Fibroblast of lung (primary cell): ENCODE data around the gene TP53RK. TPM values are rescaled to one million over a fixed set of nuclear protein-coding genes. Genes with fewer than 3 reads are reported as not detected.

ENCODE experiments used
- DNase-seq, 2 donors: peaks; one replicate each; pipeline versions ENCODE4 v3.0.0 to v3.0.0-alpha.2; 2010; ENCODE audit warnings: low read depth in 2 of 2
- H2AFZ ChIP-seq: 2 replicates; pipeline ENCODE4 v1.5.1; 2012; ENCODE audit warnings: low read length, control low read depth, inconsistent platforms
- H3K27ac ChIP-seq: 2 replicates; pipeline ENCODE4 v1.5.1; 2011; ENCODE audit warnings: low read length, control low read depth; ENCODE audit not compliant: insufficient read depth
- H3K27me3 ChIP-seq: 2 replicates; pipeline ENCODE4 v1.5.1; 2011; ENCODE audit warnings: mild to moderate bottlenecking, low read length; ENCODE audit not compliant: control insufficient read depth, insufficient read depth
- H3K36me3 ChIP-seq: 2 replicates; pipeline ENCODE4 v1.5.1; 2011; ENCODE audit warnings: low read length; ENCODE audit not compliant: control insufficient read depth, insufficient read depth
- H3K4me1 ChIP-seq: 2 replicates; pipeline ENCODE4 v1.5.1; 2011; ENCODE audit warnings: low read length; ENCODE audit not compliant: control insufficient read depth, insufficient read depth; ENCODE audit errors: extremely low read depth
- H3K4me2 ChIP-seq: 2 replicates; pipeline ENCODE4 v1.5.1; 2011; ENCODE audit warnings: low read length, control low read depth; ENCODE audit not compliant: insufficient read depth; ENCODE audit errors: extremely low read depth
- H3K4me3 ChIP-seq, 4 experiments: fragments of 200-600 bp in 1 of 4; sonication (generic) in 1 of 4; replicated peaks in 1 of 4; 2 replicates each; pipeline ENCODE4 v1.5.1; 2011 to 2016; ENCODE audit warnings: low read length in 4 of 4, low read depth in 3 of 4, mild to moderate bottlenecking in 3 of 4, control low read depth in 2 of 4, inconsistent platforms in 1 of 4, mixed read lengths in 1 of 4; ENCODE audit not compliant: insufficient read depth in 1 of 4; ENCODE audit errors: control extremely low read depth in 1 of 4
- H3K79me2 ChIP-seq: 2 replicates; pipeline ENCODE4 v1.5.1; 2012; ENCODE audit warnings: mild to moderate bottlenecking, low read length, inconsistent platforms; ENCODE audit not compliant: control insufficient read depth, insufficient read depth
- H3K9ac ChIP-seq: 2 replicates; pipeline ENCODE4 v1.5.1; 2011; ENCODE audit warnings: mild to moderate bottlenecking, low read length, control low read depth; ENCODE audit not compliant: insufficient read depth
- H3K9me3 ChIP-seq: 2 replicates; pipeline ENCODE4 v1.5.1; 2012; ENCODE audit warnings: low read depth, low read length; ENCODE audit not compliant: control insufficient read depth, insufficient read depth
- H4K20me1 ChIP-seq: 2 replicates; pipeline ENCODE4 v1.5.1; 2011; ENCODE audit warnings: low read length; ENCODE audit not compliant: control insufficient read depth, insufficient read depth; ENCODE audit errors: extremely low read depth
- CTCF ChIP-seq, 2 donors: IDR thresholded peaks in 1 of 2; conservative IDR thresholded peaks in 1 of 2; 1 replicate in 1 of 2; 2 replicates in 1 of 2; pipeline ENCODE4 v1.5.1; 2011 to 2012; ENCODE audit warnings: low read length in 2 of 2, control low read depth in 1 of 2, inconsistent platforms in 1 of 2, low read depth in 1 of 2, mild to moderate bottlenecking in 1 of 2
- EZH2 ChIP-seq: IDR thresholded peaks from 2 replicates; pipeline ENCODE4 v1.5.1; 2012; ENCODE audit warnings: low read length, control low read depth, mild to moderate bottlenecking; ENCODE audit errors: missing control alignments
- polyA plus RNA-seq, 2 donors: library from polyadenylated mRNA; depleted of rRNA in 1 of 2; stranded (reverse) in 1 of 2; unstranded in 1 of 2; fragments of >200 nt; gene quantifications; 2 replicates each; pipeline ENCODE4 v1.2.1, GENCODE V29; 2011 to 2012; ENCODE audit warnings: missing spikeins in 1 of 2
- total RNA-seq: library from RNA; depleted of rRNA; stranded (reverse); fragments of >200 nt; gene quantifications from 2 replicates; pipeline ENCODE4 v1.2.1, GENCODE V29; 2014

TP53RK gene
- total and polyA plus RNA-seq, 2 donors (not counting 1 experiment from before 2014, with no cell fraction given): 9.2 to 19.5 TPM

- H3K4me3 ChIP-seq: peak overlapping the region; percentile 63 to 75 (median 66)
- H3K27me3 ChIP-seq: peaks cover under 1% of the 10 kb centered on the region
- no peaks in the 10 kb centered on the region for H4K20me1 ChIP-seq
- peak overlapping the region; percentile 60 for H3K27ac ChIP-seq
- peak overlapping the region; percentile 79 for H2AFZ ChIP-seq
- H3K4me1 ChIP-seq: peaks cover 8% of the 10 kb centered on the region
- H3K4me2 ChIP-seq: peak overlapping the region; percentile 73
- no peaks in the 10 kb centered on the region for H3K9me3 ChIP-seq
- peaks cover 6% of the 10 kb centered on the region for H3K79me2 ChIP-seq
- peaks cover 2% of the 10 kb centered on the region for H3K36me3 ChIP-seq
- peak overlapping the region; percentile 79 for H3K9ac ChIP-seq
- TF ChIP-seq CTCF (conservative IDR thresholded peaks at IDR 0.05 in 1 of 2, IDR thresholded peaks at IDR 0.05 in 1 of 2; ENCODE audit: low read depth in 1 of 2, low read length in 2 of 2) (no peak), EZH2 (no peak)
- no peak for DNase-seq
Measured at GRCh38 chr20:46710153-46710913, 21.1 kb upstream of the TP53RK start.

- Histone ChIP-seq H3K9me3 (no peaks in the 10 kb centered on the region), H4K20me1 (no peaks in the 10 kb centered on the region), H3K36me3 (peaks cover 2% of the 10 kb centered on the region), H3K4me1 (peaks cover 2% of the 10 kb centered on the region), H3K27ac (peak within 1 kb of the TSS; percentile 60), H3K4me2 (peak within 1 kb of the TSS; percentile 73), H3K27me3 (peaks cover 5% of the 10 kb centered on the region), H3K4me3 (peak within 1 kb of the TSS; percentile 63 to 75 (median 66)), H2AFZ (peak within 1 kb of the TSS; percentile 91), H3K79me2 (peaks cover 6% of the 10 kb centered on the region), H3K9ac (peak within 1 kb of the TSS; percentile 79)
- TF ChIP-seq EZH2 (no peak), CTCF (conservative IDR thresholded peaks at IDR 0.05 in 1 of 2, IDR thresholded peaks at IDR 0.05 in 1 of 2; ENCODE audit: low read depth in 1 of 2, low read length in 2 of 2) (peak in 1 of 2 donors; percentile 0)
- peak; percentile 58 to 67 for DNase-seq
Measured at GRCh38 chr20:46709459-46710152, 20.4 kb upstream of the TP53RK start, which contains the start of gene SLC2A10. Gene SLC2A10, plus strand, starts transcription at chr20:46709649. Its CDS starts 88 bp downstream, at chr20:46709737.

DNA sequence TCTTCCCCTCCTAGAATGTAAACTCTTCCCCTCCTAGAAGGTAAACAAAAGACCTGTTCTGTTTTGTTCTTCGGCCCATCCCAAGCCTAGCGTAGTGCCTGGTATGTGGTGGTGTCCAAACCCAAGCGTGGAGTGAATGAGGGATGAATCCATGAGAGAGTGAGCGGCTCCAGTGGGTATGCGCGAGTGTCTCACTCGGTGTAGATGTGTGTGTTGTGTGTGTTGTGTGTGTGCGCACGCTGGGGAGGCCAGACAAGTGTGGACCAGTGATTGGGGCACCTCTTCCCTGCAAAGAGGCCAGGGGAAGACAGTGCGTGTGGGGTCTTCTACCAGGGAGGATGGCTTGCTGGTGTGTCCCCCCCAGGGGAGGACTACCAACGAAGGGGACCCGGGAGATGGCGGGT lies 19.8 kb upstream of the TP53RK start:
- Histone ChIP-seq H4K20me1 (no peaks in the 10 kb centered on the region), H3K4me3 (peak overlapping the region in 2 of 4 experiments; percentile 23 to 75), H3K27ac (peak overlapping the region; percentile 60), H3K4me2 (no peak overlapping the region), H2AFZ (peak overlapping the region; percentile 91), H3K9me3 (no peaks in the 10 kb centered on the region), H3K9ac (peak overlapping the region; percentile 79), H3K27me3 (peaks cover 7% of the 10 kb centered on the region), H3K79me2 (peaks cover 6% of the 10 kb centered on the region), H3K36me3 (peaks cover 2% of the 10 kb centered on the region), H3K4me1 (peaks cover 2% of the 10 kb centered on the region)
- TF ChIP-seq EZH2: no peak
- TF ChIP-seq CTCF (conservative IDR thresholded peaks at IDR 0.05 in 1 of 2, IDR thresholded peaks at IDR 0.05 in 1 of 2; ENCODE audit: low read depth in 1 of 2, low read length in 2 of 2): no peak
- no peak for DNase-seq
